Erythroblast (primary cell): ENCODE measurements around the gene RELA.
"Not testable (repeated sequence)": the region's sequence is repeated elsewhere in the genome, so short reads cannot be mapped to it uniquely, and the experiment has no call there.

Source experiments
- GATA1 ChIP-seq: IDR thresholded peaks from 2 replicates; pipeline ENCODE4 v1.6.1; 2011; ENCODE audit warnings: low read depth, mild to moderate bottlenecking, control low read depth, low read length, moderate library complexity
- POLR2A ChIP-seq: IDR thresholded peaks from 2 replicates; pipeline ENCODE4 v1.6.1; 2011; ENCODE audit warnings: mild to moderate bottlenecking, low read length

DNA sequence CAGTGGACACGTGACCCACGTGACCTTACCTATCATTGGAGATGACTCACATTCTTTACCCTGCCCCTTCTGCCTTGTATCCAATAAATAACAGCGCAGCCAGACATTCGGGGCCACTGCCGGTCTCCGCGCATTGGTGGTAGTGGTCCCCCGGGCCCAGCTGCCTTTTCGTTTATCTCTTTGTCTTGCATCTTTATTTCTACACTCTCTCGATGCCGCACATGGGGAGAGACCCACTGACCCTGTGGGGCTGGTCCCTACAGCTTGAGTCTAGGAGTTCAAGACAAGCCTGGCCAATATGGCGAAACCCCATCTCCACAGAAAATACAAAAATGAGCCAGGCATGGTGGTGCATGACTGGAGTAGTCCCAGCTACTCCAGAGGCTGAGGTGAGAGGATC, 44.3 kb upstream of the RELA start:
- TF ChIP-seq POLR2A, GATA1: not testable (repeated sequence)
